SH-SY5Y (cell line): Measurements from ENCODE around the gene ASB2.

Source experiments
- GATA2 ChIP-seq: IDR thresholded peaks from 2 replicates; pipeline ENCODE4 v1.6.1; 2011; ENCODE audit warnings: mild to moderate bottlenecking, low read depth, low read length
- GATA3 ChIP-seq: IDR thresholded peaks from 2 replicates; pipeline ENCODE4 v1.6.1; 2011; ENCODE audit warnings: low read depth, mild to moderate bottlenecking, low read length, moderate library complexity

GRCh38 chr14:93965946-93966474, 10.4 kb downstream of the ASB2 start:
- TF ChIP-seq GATA3 (no peak), GATA2 (no peak)
